ENCODE data around the gene S100A12. TPM values are rescaled to one million over a fixed set of nuclear protein-coding genes. Genes with fewer than 3 reads are reported as not detected.

The S100A12 gene
- polyA plus RNA-seq, 1 experiment = not detected

DNA sequence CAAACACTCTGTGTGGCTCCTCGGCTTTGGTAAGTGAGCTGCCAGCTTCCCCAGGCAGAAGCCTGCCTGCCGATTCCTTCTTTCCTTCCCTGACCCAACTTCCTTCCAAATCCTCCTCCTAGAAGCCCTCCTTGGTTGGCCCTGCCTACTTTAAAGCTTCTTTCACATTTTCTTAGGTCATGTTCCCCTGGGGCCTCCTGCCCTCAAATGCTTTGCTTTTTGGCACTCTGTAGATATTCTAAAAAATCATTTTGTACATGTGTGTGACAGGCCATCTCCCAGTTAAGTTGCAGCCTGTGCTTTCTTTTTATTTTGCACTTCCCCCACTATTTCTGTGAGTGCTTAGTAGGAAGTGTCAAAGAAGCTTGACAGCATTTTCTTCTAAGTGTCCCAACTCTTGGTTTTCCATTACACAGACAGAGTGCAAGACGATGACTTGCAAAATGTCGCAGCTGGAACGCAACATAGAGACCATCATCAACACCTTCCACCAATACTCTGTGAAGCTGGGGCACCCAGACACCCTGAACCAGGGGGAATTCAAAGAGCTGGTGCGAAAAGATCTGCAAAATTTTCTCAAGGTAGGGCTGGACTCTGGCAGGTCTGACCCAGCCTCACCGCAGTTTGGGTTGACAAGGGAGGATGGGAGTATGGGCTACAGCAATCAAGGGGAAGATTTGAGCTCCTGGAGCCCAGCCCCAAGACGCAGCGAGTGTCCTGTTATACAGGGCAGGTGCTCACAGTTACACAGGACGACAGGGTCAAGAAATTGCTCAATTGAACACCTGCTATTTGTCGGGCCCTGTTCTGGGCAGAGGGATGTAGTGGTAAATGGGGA, 17.3 kb downstream of the S100A12 start, which contains the start of gene S100A9:
Gene S100A9, plus strand, starts transcription at position 2 of the 838 bp plus-strand sequence. Its CDS starts 430 bp downstream, at position 432.
- POLR2A ChIA-PET = interaction anchor here (0.7 kb wide), 1 partner anchor 241 kb away, joined by 4 read pairs; no protein-coding TSS in a partner anchor
- CTCF ChIA-PET = interaction anchor here (17.9 kb wide), 1 partner anchor 138 kb away, joined by 404 read pairs; no protein-coding TSS in a partner anchor
- no peak for DNase-seq (ENCODE audit: low read depth)
- no peaks in the 10 kb centered on the region for H3K36me3 ChIP-seq (ENCODE audit: control insufficient read depth, insufficient read depth, low read length)
- TF ChIP-seq, protein P1, sequence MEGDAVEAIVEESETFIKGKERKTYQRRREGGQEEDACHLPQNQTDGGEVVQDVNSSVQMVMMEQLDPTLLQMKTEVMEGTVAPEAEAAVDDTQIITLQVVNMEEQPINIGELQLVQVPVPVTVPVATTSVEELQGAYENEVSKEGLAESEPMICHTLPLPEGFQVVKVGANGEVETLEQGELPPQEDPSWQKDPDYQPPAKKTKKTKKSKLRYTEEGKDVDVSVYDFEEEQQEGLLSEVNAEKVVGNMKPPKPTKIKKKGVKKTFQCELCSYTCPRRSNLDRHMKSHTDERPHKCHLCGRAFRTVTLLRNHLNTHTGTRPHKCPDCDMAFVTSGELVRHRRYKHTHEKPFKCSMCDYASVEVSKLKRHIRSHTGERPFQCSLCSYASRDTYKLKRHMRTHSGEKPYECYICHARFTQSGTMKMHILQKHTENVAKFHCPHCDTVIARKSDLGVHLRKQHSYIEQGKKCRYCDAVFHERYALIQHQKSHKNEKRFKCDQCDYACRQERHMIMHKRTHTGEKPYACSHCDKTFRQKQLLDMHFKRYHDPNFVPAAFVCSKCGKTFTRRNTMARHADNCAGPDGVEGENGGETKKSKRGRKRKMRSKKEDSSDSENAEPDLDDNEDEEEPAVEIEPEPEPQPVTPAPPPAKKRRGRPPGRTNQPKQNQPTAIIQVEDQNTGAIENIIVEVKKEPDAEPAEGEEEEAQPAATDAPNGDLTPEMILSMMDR (IDR thresholded peaks at IDR 0.05; ENCODE audit: insufficient read depth, low read depth, low read length) = no peak
- no peak within 1 kb of the TSS for H3K4me3 ChIP-seq (ENCODE audit: low read depth, low read length)
- peaks cover 5% of the 10 kb centered on the region; the same call in 1 of the 2 replicates for H3K27me3 ChIP-seq (ENCODE audit: control insufficient read depth, insufficient read depth, low read length)

DNA sequence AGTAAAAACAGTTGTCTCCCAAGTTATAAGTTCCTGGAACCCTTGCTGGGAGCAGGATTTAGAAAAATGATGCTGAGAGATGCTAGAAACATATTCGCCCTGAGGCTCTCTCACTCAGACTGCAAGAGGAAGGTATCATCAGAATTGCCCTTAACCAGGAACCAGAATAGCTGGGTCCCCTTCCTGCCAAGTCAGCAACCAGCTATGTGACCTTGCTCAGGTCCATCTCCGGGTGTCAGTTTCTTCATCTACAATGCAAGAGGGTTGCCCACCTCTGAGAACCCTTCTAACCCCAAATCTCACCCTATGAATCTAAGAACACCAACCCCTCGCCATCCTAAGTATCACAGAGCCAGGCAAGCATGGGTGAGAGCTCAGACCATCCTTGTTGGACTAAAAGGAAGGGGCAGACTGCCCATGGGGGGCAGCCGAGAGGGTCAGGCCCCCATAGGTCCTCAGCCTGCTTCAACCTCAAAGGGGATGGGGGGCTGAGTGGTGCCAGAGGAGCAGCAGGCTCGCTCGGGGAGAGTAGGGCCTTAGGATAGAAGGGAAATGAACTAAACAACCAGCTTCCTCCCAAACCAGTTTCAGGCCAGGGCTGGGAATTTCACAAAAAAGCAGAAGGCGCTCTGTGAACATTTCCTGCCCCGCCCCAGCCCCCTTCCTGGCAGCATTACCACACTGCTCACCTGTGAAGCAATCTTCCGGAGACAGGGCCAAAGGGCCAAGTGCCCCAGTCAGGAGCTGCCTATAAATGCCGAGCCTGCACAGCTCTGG, 18.2 kb downstream of the S100A12 start:
- CTCF ChIA-PET = interaction anchor here (17.9 kb wide), 1 partner anchor 139 kb away, joined by 404 read pairs; no protein-coding TSS in a partner anchor
- no peaks in the 10 kb centered on the region for H3K36me3 ChIP-seq (ENCODE audit: control insufficient read depth, insufficient read depth, low read length)
- H3K4me3 ChIP-seq (ENCODE audit: low read depth, low read length) = no peak overlapping the region
- DNase-seq (ENCODE audit: low read depth) = no peak
- TF ChIP-seq, protein P1 (IDR thresholded peaks at IDR 0.05; ENCODE audit: insufficient read depth, low read depth, low read length) = no peak
- POLR2A ChIA-PET = no interaction called here
- peaks cover 2% of the 10 kb centered on the region; the same call in 1 of the 2 replicates for H3K27me3 ChIP-seq (ENCODE audit: control insufficient read depth, insufficient read depth, low read length)

DNA sequence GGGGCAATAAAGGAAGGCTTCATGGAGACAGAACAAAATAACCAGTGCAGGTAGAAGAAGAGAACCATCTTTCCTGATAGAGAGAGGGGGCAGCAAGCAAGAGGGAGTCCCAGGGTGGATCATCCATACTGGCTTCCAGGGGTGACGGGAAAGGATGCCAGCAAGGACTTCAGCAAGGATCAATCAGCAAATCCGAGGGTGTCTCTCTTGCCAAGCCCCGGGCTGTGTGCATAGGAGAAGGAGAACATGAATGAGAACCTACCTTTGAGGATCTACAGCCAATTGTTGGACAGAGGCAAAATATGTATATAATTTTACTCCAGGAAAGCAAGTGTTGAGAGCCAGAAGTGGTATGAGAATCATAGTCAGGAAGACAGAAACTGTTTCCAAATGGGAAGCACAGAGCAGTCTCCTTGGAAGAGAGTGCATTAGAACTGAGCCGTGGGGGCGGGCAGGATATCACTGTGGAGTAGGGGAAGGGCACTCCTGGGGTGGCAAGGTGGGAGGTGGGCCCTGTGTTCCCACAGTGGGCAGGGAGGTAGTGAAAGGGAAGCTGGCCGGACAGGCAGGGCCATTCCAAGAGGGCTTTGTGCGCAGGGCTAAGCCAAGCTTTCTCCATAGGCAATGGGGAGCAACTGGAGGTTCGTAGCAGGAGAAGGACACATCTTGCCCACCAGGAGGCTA, 18.9 kb downstream of the S100A12 start:
- ChIA-PET POLR2A (no interaction called here), CTCF (interaction anchor here (1.3 to 17.9 kb wide), 3 partner anchors 13 to 139 kb away, joined by 3 to 404 read pairs (median 4); no protein-coding TSS in a partner anchor)
- Histone ChIP-seq H3K36me3 (ENCODE audit: control insufficient read depth, insufficient read depth, low read length) (no peaks in the 10 kb centered on the region), H3K27me3 (ENCODE audit: control insufficient read depth, insufficient read depth, low read length) (peaks cover 2% of the 10 kb centered on the region; the same call in 1 of the 2 replicates), H3K4me3 (ENCODE audit: low read depth, low read length) (no peak overlapping the region)
- DNase-seq (ENCODE audit: low read depth) = no peak
- TF ChIP-seq, protein P1 (IDR thresholded peaks at IDR 0.05; ENCODE audit: insufficient read depth, low read depth, low read length) = no peak

DNA sequence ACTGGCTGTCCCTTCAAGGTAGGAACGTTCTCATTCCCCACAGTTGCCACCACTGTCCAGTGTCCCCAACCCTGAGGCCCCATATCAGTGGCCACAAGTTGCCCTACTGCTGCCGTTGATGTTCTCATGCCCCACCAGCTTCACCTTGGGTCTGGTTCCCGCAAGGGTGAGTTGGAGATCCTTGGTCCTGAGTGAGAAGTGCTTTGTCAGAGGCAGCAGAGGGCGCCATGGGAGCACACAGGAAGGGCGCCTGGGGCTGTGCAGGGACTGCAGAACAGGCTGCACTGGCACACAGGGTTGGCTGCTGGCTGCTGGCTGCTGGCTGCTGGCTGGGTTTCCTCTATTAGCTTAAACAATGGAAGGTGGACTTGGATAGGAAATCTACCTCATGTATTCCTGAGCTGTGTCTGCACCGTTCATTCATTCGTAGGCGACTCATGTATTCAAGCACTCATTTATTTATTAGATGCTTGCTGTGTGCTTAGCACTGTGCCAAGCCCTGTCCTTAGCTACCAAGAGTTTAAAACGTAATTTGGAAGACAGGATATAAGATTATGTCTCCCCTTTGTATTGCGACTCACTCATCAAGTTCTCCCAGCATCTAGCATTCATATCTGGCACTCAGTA, 19.9 kb downstream of the S100A12 start:
- H3K4me3 ChIP-seq (ENCODE audit: low read depth, low read length) = no peak overlapping the region
- TF ChIP-seq, protein P1 (IDR thresholded peaks at IDR 0.05; ENCODE audit: insufficient read depth, low read depth, low read length) = peak; percentile 62
- POLR2A ChIA-PET = no interaction called here
- CTCF ChIA-PET = interaction anchor here (0.7 to 17.9 kb wide), 13 partner anchors 10 to 396 kb away, joined by 3 to 404 read pairs (median 4); partner anchors contain the start of gene ILF2
- no peaks in the 10 kb centered on the region for H3K36me3 ChIP-seq (ENCODE audit: control insufficient read depth, insufficient read depth, low read length)
- DNase-seq (ENCODE audit: low read depth) = no peak
- peaks cover 5% of the 10 kb centered on the region; the same call in 1 of the 2 replicates for H3K27me3 ChIP-seq (ENCODE audit: control insufficient read depth, insufficient read depth, low read length)
